PC-9 (cell line): ENCODE measurements around the gene RSL1D1.

ENCODE experiments used
- EZH2 ChIP-seq: fragments of 200-600 bp; sonication (generic); IDR thresholded peaks from 2 replicates; pipeline ENCODE4 v1.8.0; 2017; ENCODE audit warnings: antibody characterized with exemption, low read depth
- TF ChIP-seq, protein P1 (sequence below): fragments of 200-600 bp; sonication (generic); conservative IDR thresholded peaks from 2 replicates; pipeline ENCODE4 v1.6.1; 2017; ENCODE audit warnings: mixed run types, antibody characterized with exemption, mild to moderate bottlenecking, moderate library complexity

DNA sequence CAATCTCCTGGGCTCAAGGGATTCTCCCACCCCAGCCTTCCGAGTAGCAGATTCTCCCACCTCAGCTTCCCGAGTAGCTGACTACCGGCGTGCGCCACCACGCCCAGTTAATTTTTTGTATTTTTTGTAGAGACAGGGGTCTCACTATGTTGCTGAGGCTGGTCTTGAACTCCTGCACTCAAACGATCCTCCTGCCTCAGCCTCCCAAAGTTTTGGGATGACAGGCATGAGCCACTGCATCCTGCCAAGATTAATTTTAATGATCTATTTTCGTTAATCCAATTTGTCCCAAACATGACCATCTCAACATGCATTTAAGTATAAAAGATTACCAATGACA is 55.5 kb downstream of the RSL1D1 start:
- TF ChIP-seq, protein P1, sequence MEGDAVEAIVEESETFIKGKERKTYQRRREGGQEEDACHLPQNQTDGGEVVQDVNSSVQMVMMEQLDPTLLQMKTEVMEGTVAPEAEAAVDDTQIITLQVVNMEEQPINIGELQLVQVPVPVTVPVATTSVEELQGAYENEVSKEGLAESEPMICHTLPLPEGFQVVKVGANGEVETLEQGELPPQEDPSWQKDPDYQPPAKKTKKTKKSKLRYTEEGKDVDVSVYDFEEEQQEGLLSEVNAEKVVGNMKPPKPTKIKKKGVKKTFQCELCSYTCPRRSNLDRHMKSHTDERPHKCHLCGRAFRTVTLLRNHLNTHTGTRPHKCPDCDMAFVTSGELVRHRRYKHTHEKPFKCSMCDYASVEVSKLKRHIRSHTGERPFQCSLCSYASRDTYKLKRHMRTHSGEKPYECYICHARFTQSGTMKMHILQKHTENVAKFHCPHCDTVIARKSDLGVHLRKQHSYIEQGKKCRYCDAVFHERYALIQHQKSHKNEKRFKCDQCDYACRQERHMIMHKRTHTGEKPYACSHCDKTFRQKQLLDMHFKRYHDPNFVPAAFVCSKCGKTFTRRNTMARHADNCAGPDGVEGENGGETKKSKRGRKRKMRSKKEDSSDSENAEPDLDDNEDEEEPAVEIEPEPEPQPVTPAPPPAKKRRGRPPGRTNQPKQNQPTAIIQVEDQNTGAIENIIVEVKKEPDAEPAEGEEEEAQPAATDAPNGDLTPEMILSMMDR: no peak
- no peak for TF ChIP-seq EZH2
